Neural crest cell (in vitro differentiated cells): ENCODE measurements around the gene PIK3CA. TPM values are rescaled to one million over a fixed set of nuclear protein-coding genes. Genes with fewer than 3 reads are reported as not detected.
"Not testable (repeated sequence)": the region's sequence is repeated elsewhere in the genome, so short reads cannot be mapped to it uniquely, and the experiment has no call there.

ENCODE experiments used
- DNase-seq: peaks from one replicate; pipeline ENCODE4 v3.0.0; 2021; ENCODE audit warnings: low read depth, mixed read lengths, low spot score
- H3K27ac Mint-ChIP-seq: one replicate; pipeline ENCODE4 v1.8.0; 2021; ENCODE audit warnings: mild to moderate bottlenecking, mixed read lengths; ENCODE audit not compliant: unreplicated experiment
- H3K27me3 Mint-ChIP-seq: 2 replicates; pipeline ENCODE4 v1.8.0; 2021; ENCODE audit warnings: low read depth, mild to moderate bottlenecking, mixed read lengths
- H3K36me3 Mint-ChIP-seq: 2 replicates; pipeline ENCODE4 v1.8.0; 2021; ENCODE audit warnings: low read depth, mild to moderate bottlenecking, mixed read lengths
- H3K4me1 Mint-ChIP-seq: 2 replicates; pipeline ENCODE4 v1.8.0; 2021; ENCODE audit warnings: mixed read lengths
- H3K4me3 Mint-ChIP-seq: one replicate; pipeline ENCODE4 v1.8.0; 2021; ENCODE audit warnings: mild to moderate bottlenecking, mixed read lengths
- H3K9me3 Mint-ChIP-seq: 2 replicates; pipeline ENCODE4 v1.8.0; 2021; ENCODE audit warnings: mixed read lengths
- CTCF ChIP-seq: fragments of 200-600 bp; sonication (generic); conservative IDR thresholded peaks from 2 replicates; pipeline ENCODE4 v1.5.0; 2021; ENCODE audit warnings: antibody characterized with exemption, mild to moderate bottlenecking
- total RNA-seq: library from RNA; stranded (reverse); gene quantifications from 2 replicates; pipeline ENCODE4 v1.2.1, GENCODE V29; 2021

Gene PIK3CA
- total RNA-seq, 1 donor from 2014 or later, result 14.1 TPM

DNA sequence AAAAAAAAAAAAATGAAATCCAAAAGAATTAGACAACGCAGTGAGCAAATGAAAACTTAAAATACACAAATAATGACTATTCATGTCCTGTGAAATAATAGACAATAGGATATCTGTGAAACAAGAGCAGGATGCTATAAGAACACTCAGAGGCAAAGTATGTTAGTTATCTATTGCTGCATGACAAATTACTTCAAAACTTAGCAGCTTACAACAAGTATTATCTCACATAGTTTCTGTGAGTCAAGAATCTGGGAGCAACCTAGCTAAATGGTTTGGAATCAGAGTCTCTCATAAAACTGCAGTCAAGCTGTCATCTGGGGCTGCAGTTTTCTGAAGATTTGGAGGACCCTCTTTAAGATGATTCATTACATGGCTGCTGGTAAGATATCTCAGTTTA lies 40.1 kb upstream of the PIK3CA start:
- Mint-ChIP-seq H3K27ac (no peak overlapping the region), H3K9me3 (peaks cover 9% of the 10 kb centered on the region), H3K4me1 (peaks cover 4% of the 10 kb centered on the region), H3K4me3 (no peak overlapping the region), H3K36me3 (peaks cover 4% of the 10 kb centered on the region), H3K27me3 (no peaks in the 10 kb centered on the region)
- TF ChIP-seq CTCF, result no peak
- no peak for DNase-seq

DNA sequence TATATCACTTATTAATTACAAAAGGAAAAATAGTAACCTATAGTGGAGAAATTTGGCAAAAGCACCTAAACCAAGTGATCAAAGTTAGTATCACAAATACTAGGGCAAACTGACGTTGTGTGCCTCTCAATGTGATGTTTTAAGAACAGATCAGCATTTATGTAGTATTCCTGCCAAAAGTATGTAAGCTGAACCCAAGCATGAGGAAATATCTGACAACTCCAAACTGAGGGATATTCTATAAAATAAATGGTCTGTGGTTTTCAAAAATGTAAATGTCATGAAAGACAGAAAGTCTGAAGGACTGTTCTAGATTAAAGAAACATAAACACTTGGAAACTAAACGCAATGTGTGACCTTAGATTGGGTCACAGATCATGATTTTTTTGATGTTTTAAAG lies 34.3 kb upstream of the PIK3CA start:
- Mint-ChIP-seq H3K36me3 (peaks cover 4% of the 10 kb centered on the region), H3K4me3 (no peak overlapping the region), H3K27ac (no peak overlapping the region), H3K27me3 (no peaks in the 10 kb centered on the region), H3K9me3 (peaks cover 5% of the 10 kb centered on the region), H3K4me1 (no peaks in the 10 kb centered on the region)
- no peak for TF ChIP-seq CTCF
- no peak for DNase-seq

- not testable (repeated sequence) for H3K27ac Mint-ChIP-seq, H3K27me3 Mint-ChIP-seq, H3K4me1 Mint-ChIP-seq, H3K9me3 Mint-ChIP-seq, DNase-seq, H3K36me3 Mint-ChIP-seq, H3K4me3 Mint-ChIP-seq
Observed at GRCh38 chr3:179115444-179115843, 32.7 kb upstream of the PIK3CA start.

- Mint-ChIP-seq H3K27me3 (no peaks in the 10 kb centered on the region), H3K27ac (no peak overlapping the region), H3K4me3 (no peak overlapping the region), H3K36me3 (peaks cover 7% of the 10 kb centered on the region), H3K4me1 (no peaks in the 10 kb centered on the region), H3K9me3 (peaks cover 3% of the 10 kb centered on the region)
- TF ChIP-seq CTCF, result no peak
- no peak for DNase-seq
Observed at GRCh38 chr3:179116816-179117215, 31.3 kb upstream of the PIK3CA start.

- H3K27ac Mint-ChIP-seq, H3K9me3 Mint-ChIP-seq, H3K27me3 Mint-ChIP-seq, H3K4me1 Mint-ChIP-seq, H3K36me3 Mint-ChIP-seq, H3K4me3 Mint-ChIP-seq, DNase-seq: not testable (repeated sequence)
Observed at GRCh38 chr3:179132191-179132890, 15.8 kb upstream of the PIK3CA start.

DNA sequence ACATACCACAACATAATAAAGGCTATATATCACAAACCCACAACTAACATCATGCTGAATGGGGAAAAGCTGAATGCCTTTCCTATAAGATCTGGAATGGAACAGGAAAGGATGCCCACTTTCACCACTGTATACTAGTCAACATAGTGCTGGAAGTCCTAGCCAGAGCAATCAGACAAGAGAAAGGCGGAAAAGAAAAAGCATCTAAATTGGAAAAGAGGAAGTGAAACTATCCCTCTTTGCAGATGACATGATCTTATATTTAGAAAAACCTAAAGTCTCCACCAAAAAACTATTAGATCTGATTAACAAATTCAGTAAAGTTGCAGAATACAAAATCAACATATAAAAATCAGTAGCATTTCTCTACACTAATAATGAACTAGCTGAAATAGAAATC lies 14.6 kb upstream of the PIK3CA start:
- Mint-ChIP-seq H3K27me3 (peaks cover 5% of the 10 kb centered on the region), H3K4me3 (no peak overlapping the region), H3K36me3 (no peaks in the 10 kb centered on the region)

More for the DNA sequence above, 14.6 kb upstream of the PIK3CA start:
- DNase-seq, result no peak
- TF ChIP-seq CTCF, result no peak
- Mint-ChIP-seq H3K9me3 (no peaks in the 10 kb centered on the region), H3K4me1 (no peaks in the 10 kb centered on the region), H3K27ac (no peak overlapping the region)
